ENCODE measurements around the gene MYO10.

The MYO10 gene

DNA sequence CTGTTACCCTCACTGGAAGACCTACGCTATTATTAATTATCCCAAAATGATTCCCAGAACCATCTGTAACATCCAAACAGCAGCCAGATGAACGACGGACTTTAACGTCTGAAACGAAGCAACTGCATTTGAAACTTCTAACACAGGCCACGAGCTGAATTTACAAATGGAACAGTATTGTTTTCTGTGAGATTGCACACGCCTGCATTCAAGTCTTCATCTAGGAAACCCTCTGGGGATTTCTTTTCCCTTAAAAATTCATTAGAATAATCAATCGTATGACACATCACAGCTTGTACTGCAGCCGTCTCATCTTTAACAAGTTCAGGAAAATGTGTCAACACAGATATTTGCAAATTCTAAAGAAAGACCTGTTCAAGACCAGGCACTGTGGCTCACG is 80.2 kb downstream of the MYO10 start:
- H3K27me3 ChIP-seq (ENCODE audit: low read depth, low read length) = no peaks in the 10 kb centered on the region
- H3K9me3 ChIP-seq (ENCODE audit: insufficient read depth, low read length) = no peaks in the 10 kb centered on the region
- H3K4me1 ChIP-seq (ENCODE audit: low read length) = no peaks in the 10 kb centered on the region
- no peak overlapping the region for H2AFZ ChIP-seq (ENCODE audit: low read depth, low read length)
- H3K27ac ChIP-seq (ENCODE audit: low read length) = no peak overlapping the region
- H4K20me1 ChIP-seq (ENCODE audit: insufficient read depth, low read length) = no peaks in the 10 kb centered on the region
- no peaks in the 10 kb centered on the region for H3K36me3 ChIP-seq (replicated peaks; ENCODE audit: low read depth, low read length)
- no peak overlapping the region for H3K4me3 ChIP-seq (ENCODE audit: low read length)
- H3K79me2 ChIP-seq (ENCODE audit: low read length) = no peaks in the 10 kb centered on the region
- H3K4me2 ChIP-seq (ENCODE audit: low read length) = no peak overlapping the region
- H3K9ac ChIP-seq (ENCODE audit: low read length) = no peak overlapping the region
- TF ChIP-seq EZH2phosphoT487 (IDR thresholded peaks at IDR 0.05; ENCODE audit: low read depth) = no peak
- TF ChIP-seq, protein P1, sequence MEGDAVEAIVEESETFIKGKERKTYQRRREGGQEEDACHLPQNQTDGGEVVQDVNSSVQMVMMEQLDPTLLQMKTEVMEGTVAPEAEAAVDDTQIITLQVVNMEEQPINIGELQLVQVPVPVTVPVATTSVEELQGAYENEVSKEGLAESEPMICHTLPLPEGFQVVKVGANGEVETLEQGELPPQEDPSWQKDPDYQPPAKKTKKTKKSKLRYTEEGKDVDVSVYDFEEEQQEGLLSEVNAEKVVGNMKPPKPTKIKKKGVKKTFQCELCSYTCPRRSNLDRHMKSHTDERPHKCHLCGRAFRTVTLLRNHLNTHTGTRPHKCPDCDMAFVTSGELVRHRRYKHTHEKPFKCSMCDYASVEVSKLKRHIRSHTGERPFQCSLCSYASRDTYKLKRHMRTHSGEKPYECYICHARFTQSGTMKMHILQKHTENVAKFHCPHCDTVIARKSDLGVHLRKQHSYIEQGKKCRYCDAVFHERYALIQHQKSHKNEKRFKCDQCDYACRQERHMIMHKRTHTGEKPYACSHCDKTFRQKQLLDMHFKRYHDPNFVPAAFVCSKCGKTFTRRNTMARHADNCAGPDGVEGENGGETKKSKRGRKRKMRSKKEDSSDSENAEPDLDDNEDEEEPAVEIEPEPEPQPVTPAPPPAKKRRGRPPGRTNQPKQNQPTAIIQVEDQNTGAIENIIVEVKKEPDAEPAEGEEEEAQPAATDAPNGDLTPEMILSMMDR (IDR thresholded peaks at IDR 0.05; ENCODE audit: low read depth, low read length) = no peak

DNA sequence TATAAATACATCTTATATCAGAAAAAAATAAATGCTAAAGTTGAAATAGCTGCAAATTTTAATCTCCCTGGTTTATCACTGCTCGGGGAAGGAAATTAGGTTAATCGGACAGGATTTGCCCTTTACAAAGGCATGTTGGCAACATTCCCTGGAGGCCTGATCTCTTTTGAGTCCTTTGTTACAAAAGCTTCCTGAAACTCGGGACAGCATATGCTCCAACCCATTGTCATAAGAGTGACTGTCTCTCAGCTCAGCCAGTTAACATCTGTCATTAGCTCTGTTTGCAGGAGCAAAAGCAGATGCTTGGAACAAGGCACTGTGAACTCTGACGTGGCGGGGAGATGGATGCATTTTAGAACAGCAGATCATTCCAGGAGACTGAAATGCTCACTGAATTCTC is 80.6 kb downstream of the MYO10 start:
- Histone ChIP-seq H3K4me3 (ENCODE audit: low read length) (no peak overlapping the region), H3K27ac (ENCODE audit: low read length) (no peak overlapping the region), H3K4me1 (ENCODE audit: low read length) (no peaks in the 10 kb centered on the region), H4K20me1 (ENCODE audit: insufficient read depth, low read length) (no peaks in the 10 kb centered on the region), H3K9ac (ENCODE audit: low read length) (no peak overlapping the region), H3K9me3 (ENCODE audit: insufficient read depth, low read length) (no peaks in the 10 kb centered on the region), H3K4me2 (ENCODE audit: low read length) (no peak overlapping the region), H3K27me3 (ENCODE audit: low read depth, low read length) (no peaks in the 10 kb centered on the region), H2AFZ (ENCODE audit: low read depth, low read length) (no peak overlapping the region), H3K79me2 (ENCODE audit: low read length) (no peaks in the 10 kb centered on the region), H3K36me3 (replicated peaks; ENCODE audit: low read depth, low read length) (no peaks in the 10 kb centered on the region)
- TF ChIP-seq, protein P1 (IDR thresholded peaks at IDR 0.05; ENCODE audit: low read depth, low read length) = no peak
- TF ChIP-seq EZH2phosphoT487 (IDR thresholded peaks at IDR 0.05; ENCODE audit: low read depth) = no peak

DNA sequence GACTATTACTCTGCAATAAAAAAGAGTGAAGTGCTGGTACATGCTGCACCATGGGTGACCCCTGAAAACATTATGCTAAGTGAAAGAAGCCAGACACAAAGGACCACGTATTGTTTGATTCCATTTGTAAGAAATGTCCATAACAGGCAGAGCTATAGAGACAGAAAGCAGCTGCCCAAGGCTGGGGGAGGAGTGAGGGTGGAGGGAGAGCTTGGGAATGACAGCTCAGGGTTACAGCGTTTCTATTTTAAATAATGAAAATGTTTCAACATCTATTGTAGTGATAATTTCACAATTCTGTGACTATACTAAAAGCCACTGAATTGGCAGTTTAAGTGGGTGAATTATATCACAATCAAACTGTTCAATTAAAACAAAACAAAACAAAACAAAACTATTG is 81.7 kb downstream of the MYO10 start:
- TF ChIP-seq EZH2phosphoT487 (IDR thresholded peaks at IDR 0.05; ENCODE audit: low read depth) = no peak
- TF ChIP-seq, protein P1 (IDR thresholded peaks at IDR 0.05; ENCODE audit: low read depth, low read length) = no peak
- Histone ChIP-seq H3K27me3 (ENCODE audit: low read depth, low read length) (no peaks in the 10 kb centered on the region), H3K9me3 (ENCODE audit: insufficient read depth, low read length) (no peaks in the 10 kb centered on the region), H4K20me1 (ENCODE audit: insufficient read depth, low read length) (no peaks in the 10 kb centered on the region), H3K36me3 (replicated peaks; ENCODE audit: low read depth, low read length) (no peaks in the 10 kb centered on the region), H3K79me2 (ENCODE audit: low read length) (no peaks in the 10 kb centered on the region), H3K4me2 (ENCODE audit: low read length) (no peak overlapping the region), H3K27ac (ENCODE audit: low read length) (no peak overlapping the region), H3K9ac (ENCODE audit: low read length) (no peak overlapping the region), H2AFZ (ENCODE audit: low read depth, low read length) (no peak overlapping the region), H3K4me3 (ENCODE audit: low read length) (no peak overlapping the region), H3K4me1 (ENCODE audit: low read length) (no peaks in the 10 kb centered on the region)

DNA sequence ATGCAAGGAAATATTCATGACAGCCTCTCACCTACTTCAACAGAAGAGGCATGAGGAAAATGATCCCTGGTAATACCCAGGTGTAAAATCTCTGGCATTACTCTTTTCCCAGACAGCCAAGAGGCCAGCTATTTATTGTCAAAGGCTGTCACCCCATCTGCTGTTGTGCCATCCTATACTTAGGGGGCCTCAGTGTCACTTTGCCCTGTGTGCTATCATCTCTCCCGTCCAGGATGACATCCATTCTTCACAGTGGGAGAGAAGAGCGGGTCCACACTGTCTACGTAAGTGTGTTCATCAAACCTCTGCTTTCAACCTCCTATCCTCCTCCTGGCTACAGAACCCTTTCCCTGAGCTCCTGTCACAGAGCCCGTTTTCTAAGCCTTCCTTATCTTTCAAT is 82.6 kb downstream of the MYO10 start:
- Histone ChIP-seq H3K79me2 (ENCODE audit: low read length) (no peaks in the 10 kb centered on the region), H4K20me1 (ENCODE audit: insufficient read depth, low read length) (no peaks in the 10 kb centered on the region), H3K27ac (ENCODE audit: low read length) (no peak overlapping the region), H3K4me2 (ENCODE audit: low read length) (no peak overlapping the region), H3K36me3 (replicated peaks; ENCODE audit: low read depth, low read length) (no peaks in the 10 kb centered on the region), H3K4me3 (ENCODE audit: low read length) (no peak overlapping the region), H3K9me3 (ENCODE audit: insufficient read depth, low read length) (no peaks in the 10 kb centered on the region), H3K4me1 (ENCODE audit: low read length) (no peaks in the 10 kb centered on the region), H2AFZ (ENCODE audit: low read depth, low read length) (no peak overlapping the region), H3K27me3 (ENCODE audit: low read depth, low read length) (no peaks in the 10 kb centered on the region), H3K9ac (ENCODE audit: low read length) (no peak overlapping the region)
- TF ChIP-seq, protein P1 (IDR thresholded peaks at IDR 0.05; ENCODE audit: low read depth, low read length) = no peak
- TF ChIP-seq EZH2phosphoT487 (IDR thresholded peaks at IDR 0.05; ENCODE audit: low read depth) = no peak

Data from OCI-LY3 (cell line).